NT2/D1 (cell line): ENCODE data around the gene SYNPO.
A peak's percentile ranks its signal among the peaks of the same experiment; 100 is the strongest.

Experiments used
- DNase-seq: peaks from one replicate; pipeline ENCODE4 v3.0.0-alpha.2; 2011; ENCODE audit warnings: low read depth, low spot score
- H3K27me3 ChIP-seq: 2 replicates; pipeline ENCODE4 v1.6.0; 2011; ENCODE audit warnings: mild to moderate bottlenecking; ENCODE audit not compliant: insufficient read length, insufficient read depth
- H3K36me3 ChIP-seq: 2 replicates; pipeline ENCODE4 v1.6.1; 2011; ENCODE audit warnings: mild to moderate bottlenecking, low read length, mixed read lengths; ENCODE audit not compliant: insufficient read depth, insufficient read length
- H3K4me1 ChIP-seq: 2 replicates; pipeline ENCODE4 v1.5.1; 2011; ENCODE audit not compliant: insufficient read depth, insufficient read length
- H3K4me3 ChIP-seq: 2 replicates; pipeline ENCODE4 v1.5.1; 2011; ENCODE audit warnings: low read depth; ENCODE audit not compliant: insufficient read length
- H3K9ac ChIP-seq: 2 replicates; pipeline ENCODE4 v1.6.0; 2011; ENCODE audit warnings: low read depth; ENCODE audit not compliant: insufficient read length
- H3K9me3 ChIP-seq: 2 replicates; pipeline ENCODE4 v1.5.1; 2011; ENCODE audit warnings: mild to moderate bottlenecking, low read length; ENCODE audit not compliant: insufficient read depth
- SUZ12 ChIP-seq: IDR thresholded peaks from 2 replicates; pipeline ENCODE4 v1.6.1; 2011; ENCODE audit not compliant: insufficient read length, insufficient read depth; ENCODE audit errors: extremely low read depth
- YY1 ChIP-seq: IDR thresholded peaks from 2 replicates; pipeline ENCODE4 v1.6.1; 2011; ENCODE audit not compliant: insufficient read length, insufficient read depth
- ZNF274 ChIP-seq: IDR thresholded peaks from 2 replicates; pipeline ENCODE4 v1.6.1; 2011; ENCODE audit warnings: mild to moderate bottlenecking, low read depth, low read length

The SYNPO gene

DNA sequence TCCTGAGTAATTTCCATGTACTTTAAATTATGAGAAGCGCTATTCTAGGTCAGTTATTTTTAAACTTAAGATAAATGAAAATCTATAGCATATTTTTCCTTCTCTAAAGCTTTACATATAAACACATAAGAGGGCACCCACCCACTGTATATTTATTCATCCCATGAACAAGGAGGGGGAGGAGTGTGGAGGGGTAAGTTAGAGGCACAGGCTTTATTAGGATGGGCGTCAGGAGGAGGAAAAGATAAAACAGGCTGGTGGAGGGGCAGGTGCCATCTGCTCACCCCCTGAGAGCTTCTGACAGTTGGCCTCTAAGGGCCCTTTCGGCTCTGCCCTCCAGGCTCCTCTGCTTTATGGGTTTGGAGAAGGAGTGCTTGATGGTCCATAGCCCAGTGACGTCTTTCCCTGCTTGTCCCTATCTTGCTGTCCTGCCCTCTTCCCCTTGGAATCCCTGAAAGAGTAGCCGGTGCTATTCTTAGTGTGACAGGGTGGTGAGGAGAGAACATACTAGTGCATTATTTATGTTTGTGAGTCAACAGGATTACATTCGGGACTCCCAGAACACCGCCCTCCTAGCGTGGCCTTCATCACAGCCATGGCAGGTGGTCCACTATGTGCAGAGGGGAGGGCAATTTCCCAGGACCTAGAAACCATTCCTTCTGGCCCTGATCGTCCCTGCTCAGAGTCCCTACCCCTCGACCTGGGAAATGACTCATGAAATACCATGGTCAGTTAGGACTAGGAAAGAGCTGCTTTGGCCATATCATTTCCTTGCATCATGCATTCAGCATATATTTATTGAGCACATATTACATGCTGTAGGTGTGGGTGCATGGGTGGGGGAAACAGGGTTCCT is 7.9 kb upstream of the SYNPO start:
- H3K36me3 ChIP-seq = no peaks in the 10 kb centered on the region
- peaks cover 4% of the 10 kb centered on the region for H3K4me1 ChIP-seq
- no peaks in the 10 kb centered on the region for H3K27me3 ChIP-seq
- TF ChIP-seq SUZ12 (no peak), ZNF274 (no peak), YY1 (no peak)
- H3K9ac ChIP-seq = no peak overlapping the region
- no peaks in the 10 kb centered on the region for H3K9me3 ChIP-seq
- no peak for DNase-seq
- H3K4me3 ChIP-seq = no peak overlapping the region

DNA sequence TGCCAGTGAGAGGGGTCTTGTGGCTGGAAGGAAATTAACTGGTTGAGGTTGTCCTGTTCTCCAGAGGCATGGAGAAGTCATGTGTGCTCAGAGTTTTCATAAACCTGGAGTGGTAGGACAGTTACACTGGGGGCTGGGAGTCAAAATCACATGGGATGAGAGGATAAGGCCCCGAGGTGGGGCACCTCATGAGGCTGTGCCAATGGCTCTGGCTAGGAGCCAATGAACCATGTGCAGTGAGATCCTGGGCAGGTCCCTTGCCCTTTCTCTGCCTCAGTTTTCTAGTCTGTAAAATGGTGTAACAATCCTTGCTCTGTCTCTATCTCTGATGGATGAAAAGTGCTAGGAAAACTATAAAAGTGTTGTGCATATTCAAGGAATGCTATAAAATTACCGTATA is 7.0 kb upstream of the SYNPO start:
- H3K9me3 ChIP-seq = no peaks in the 10 kb centered on the region
- DNase-seq = no peak
- no peaks in the 10 kb centered on the region for H3K27me3 ChIP-seq
- no peak overlapping the region for H3K4me3 ChIP-seq
- no peak overlapping the region for H3K9ac ChIP-seq
- TF ChIP-seq ZNF274 = no peak
- TF ChIP-seq YY1 = no peak
- no peak for TF ChIP-seq SUZ12
- no peaks in the 10 kb centered on the region for H3K36me3 ChIP-seq
- H3K4me1 ChIP-seq = peaks cover 5% of the 10 kb centered on the region

DNA sequence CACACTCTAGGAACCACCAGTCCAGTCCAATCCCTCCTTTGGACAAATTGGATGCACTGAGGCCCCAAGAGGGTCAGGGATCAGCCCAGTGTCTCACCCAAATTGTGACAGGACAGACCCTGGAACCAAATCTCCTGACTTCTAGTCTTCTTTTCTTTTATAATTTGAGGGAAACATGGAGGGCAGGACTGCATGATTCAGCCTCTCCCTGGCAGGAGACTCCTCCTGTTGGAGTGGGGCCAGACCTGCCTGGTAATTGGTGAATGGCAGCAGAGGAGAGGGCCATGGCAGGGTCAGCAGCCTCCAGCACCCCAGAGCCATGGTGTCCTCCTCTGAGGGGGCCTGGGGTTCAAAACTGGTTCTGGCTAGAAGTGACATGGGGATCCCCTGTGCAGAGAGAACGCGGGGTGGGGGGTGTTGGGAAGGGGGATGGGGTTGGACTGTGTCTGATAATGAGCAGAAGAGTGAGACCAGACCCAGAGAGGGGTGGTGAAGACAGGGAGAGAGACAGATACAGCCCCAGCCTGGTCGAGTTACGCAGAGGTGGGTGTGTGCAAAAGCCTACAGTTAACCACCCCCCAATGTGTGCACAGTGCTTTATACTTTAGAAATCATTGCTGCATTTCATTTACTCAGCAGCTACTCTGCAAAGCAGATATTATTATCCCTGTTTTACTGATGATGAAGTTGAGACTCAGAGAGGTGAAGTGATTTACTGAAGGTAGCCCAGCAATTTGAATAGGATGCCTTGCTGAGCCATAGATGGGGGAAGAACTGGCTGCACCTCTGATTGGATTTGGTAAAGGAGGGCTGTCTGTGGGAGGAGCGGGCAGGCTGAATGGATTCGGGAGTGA is 3.8 kb upstream of the SYNPO start:
- H3K36me3 ChIP-seq = no peaks in the 10 kb centered on the region
- TF ChIP-seq SUZ12 (no peak), YY1 (no peak), ZNF274 (no peak)
- H3K4me1 ChIP-seq = peaks cover 16% of the 10 kb centered on the region
- H3K4me3 ChIP-seq = no peak overlapping the region
- no peaks in the 10 kb centered on the region for H3K9me3 ChIP-seq
- no peaks in the 10 kb centered on the region for H3K27me3 ChIP-seq
- H3K9ac ChIP-seq = no peak overlapping the region
- no peak for DNase-seq

DNA sequence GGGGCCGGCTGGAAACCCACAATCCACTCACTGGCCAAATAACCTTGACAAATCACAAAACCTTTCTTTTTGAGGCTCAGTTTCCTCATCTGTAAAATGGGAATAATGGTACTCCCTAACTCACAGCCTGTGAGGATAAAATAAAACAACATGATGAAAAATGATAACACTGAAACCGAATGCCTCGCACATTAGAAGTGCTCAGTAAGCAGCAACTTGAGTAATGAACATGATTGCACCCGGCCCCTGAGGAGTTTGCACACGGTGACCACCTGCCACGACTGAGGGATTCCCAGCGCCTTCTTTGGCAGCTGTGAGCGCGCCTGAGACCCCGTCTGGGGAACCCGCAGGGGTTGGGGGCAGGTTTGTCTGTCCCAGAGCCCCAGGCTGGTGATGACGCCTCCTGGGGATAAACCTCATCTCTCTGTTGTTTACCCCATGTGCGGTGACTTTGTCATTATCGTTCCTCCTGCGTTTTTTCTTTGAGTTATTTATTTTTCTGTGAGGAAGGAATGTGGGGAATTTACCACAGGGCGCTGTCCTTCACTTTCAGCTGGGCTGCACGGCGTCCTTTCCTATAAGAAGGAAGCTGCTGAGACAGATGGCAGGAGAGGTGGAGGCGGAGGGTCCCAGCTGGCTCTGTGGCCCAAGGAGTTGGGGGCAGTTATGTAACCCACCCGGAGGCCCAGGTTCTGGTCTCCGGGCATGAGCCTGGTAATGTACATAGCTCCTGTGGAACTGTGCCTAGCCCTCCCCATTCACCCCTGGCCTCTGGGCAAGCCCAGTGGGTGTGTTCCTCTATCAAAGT is 3.0 kb upstream of the SYNPO start:
- peak; percentile 43 for DNase-seq
- Histone ChIP-seq H3K36me3 (no peaks in the 10 kb centered on the region), H3K27me3 (no peaks in the 10 kb centered on the region), H3K9ac (peak overlapping the region; percentile 8), H3K4me1 (peaks cover 22% of the 10 kb centered on the region), H3K4me3 (no peak overlapping the region), H3K9me3 (no peaks in the 10 kb centered on the region)
- TF ChIP-seq YY1 = no peak
- TF ChIP-seq SUZ12 = no peak
- no peak for TF ChIP-seq ZNF274

DNA sequence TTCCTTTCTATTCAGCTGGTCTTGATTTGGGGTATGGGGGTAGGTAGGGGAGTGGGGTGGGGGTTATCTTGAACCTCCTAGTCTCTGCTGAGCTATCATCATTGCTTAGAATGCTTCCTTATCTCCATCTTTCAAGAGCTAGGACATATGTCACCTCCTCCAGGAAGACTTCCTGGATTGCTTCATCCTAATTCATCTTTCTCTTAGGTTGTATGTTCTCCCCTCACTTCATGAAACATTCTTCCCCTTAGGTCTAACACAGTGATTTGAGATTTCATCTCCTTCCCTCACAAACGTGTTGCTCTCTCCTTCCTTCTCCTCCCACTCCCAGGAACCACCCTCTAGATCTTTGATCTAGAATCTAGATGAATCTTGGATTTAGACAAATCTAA is 2.4 kb upstream of the SYNPO start:
- peaks cover 24% of the 10 kb centered on the region for H3K4me1 ChIP-seq
- no peaks in the 10 kb centered on the region for H3K36me3 ChIP-seq
- H3K9ac ChIP-seq = no peak overlapping the region
- TF ChIP-seq YY1 = no peak
- TF ChIP-seq ZNF274 = no peak
- no peak for TF ChIP-seq SUZ12
- H3K4me3 ChIP-seq = no peak overlapping the region
- H3K27me3 ChIP-seq = no peaks in the 10 kb centered on the region
- no peak for DNase-seq
- H3K9me3 ChIP-seq = no peaks in the 10 kb centered on the region

DNA sequence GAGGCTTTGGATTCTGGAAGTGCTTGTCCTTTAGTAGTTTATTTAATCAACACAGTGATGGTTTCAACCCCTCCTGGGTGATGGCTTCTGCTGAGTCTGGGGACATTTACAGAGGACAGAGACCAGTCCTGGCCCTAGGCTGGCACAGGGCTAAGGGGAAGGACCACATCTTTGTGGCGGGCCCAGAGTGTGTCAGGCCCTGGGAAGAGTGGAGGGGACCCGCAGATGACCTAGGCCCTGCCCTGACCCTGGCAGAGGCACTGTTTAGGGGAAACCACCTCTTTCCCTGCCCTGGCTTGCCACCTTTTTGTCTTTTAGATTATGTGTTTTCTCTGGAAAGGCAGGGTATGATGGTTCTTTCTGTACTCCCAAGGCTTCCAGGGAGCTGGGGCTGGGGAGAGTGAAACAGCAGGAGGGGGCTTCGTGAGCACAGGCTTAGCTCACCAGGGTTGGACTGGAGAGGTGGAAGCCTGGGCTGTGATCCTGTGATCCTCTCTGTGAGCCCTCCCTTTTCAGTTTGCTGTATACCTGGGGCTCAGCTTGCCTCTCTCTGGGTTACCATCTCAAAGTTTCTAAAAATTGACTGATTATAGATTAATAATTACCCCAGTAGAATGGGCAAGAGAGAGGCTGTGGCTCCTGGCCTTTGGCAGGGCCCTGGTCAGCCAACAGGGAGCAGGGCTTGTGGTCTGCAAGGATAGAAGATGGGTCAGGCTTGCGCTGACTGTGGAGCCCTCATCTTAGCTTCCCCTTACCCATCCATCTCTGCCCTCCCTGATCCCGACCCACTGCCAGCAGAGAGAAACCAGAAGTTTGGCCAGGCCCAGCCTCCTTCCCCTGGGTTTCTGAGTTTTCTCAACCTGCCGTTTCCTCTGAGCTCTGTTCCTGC is 1.7 kb upstream of the SYNPO start:
- no peak for DNase-seq
- Histone ChIP-seq H3K9me3 (no peaks in the 10 kb centered on the region), H3K27me3 (no peaks in the 10 kb centered on the region), H3K9ac (peak overlapping the region; percentile 26), H3K4me3 (no peak overlapping the region), H3K4me1 (peaks cover 24% of the 10 kb centered on the region), H3K36me3 (no peaks in the 10 kb centered on the region)
- no peak for TF ChIP-seq SUZ12
